K562 (cell line): Measurements from ENCODE around the gene TRIM14. TPM values are rescaled to one million over a fixed set of nuclear protein-coding genes. Genes with fewer than 3 reads are reported as not detected.

Experiments
- ATAC-seq: fragments of 200-7000 bp; cut with Tn5 transposase; 3 replicates; pipeline ENCODE4 v1.9.1; 2020; ENCODE audit warnings: moderate library complexity
- BruUV-seq: library from RNA; stranded (reverse); fragments of 400-500 nt; replicated peaks from 2 replicates; lab custom pipeline; 2021; lab: Mats Ljungman, UMichigan
- CTCF ChIA-PET: fragments of 300-600 bp; formaldehyde crosslinking; extraction: SDS; loops from one replicate; lab custom pipeline; 2021; ENCODE audit warnings: low intra/inter-chr PET ratio; lab: Yijun Ruan, JAX
- POLR2A ChIA-PET: fragments of 300-600, 350-650 bp; sonication (Branson Sonifier 250); formaldehyde crosslinking; extraction: SDS; loops from one replicate; lab custom pipeline; 2021; ENCODE audit warnings: antibody characterized with exemption, inconsistent platforms; lab: Yijun Ruan, JAX
- DNase-seq, 4 experiments: peaks; one replicate each; pipeline versions ENCODE4 v3.0.0 to v3.0.0-alpha.2; 2011 to 2018; ENCODE audit warnings: low spot score in 3 of 4, mixed read lengths in 3 of 4; ENCODE audit errors: extremely low read depth in 1 of 4
- FAIRE-seq: peaks from 2 replicates; lab custom pipeline; 2011; peaks lifted over from hg19 to GRCh38; lab: Jason Lieb, UNC
- H2AFZ ChIP-seq: 2 replicates; pipeline ENCODE4 v1.6.0; 2011; ENCODE audit warnings: low read depth, low read length, control low read depth, inconsistent platforms
- H3K27ac ChIP-seq: fragments of 200-600 bp; 3 replicates; pipeline ENCODE4 v1.8.0; 2011; ENCODE audit warnings: low read depth, mild to moderate bottlenecking, control low read depth, inconsistent platforms, low read length, moderate library complexity, mixed read lengths; ENCODE audit errors: extremely low read depth
- H3K27me3 ChIP-seq, 2 experiments: fragments of 300-600 bp in 1 of 2; 2 replicates in 1 of 2; 3 replicates in 1 of 2; pipeline versions ENCODE4 v1.6.0 to v1.8.0; 2011; ENCODE audit warnings: inconsistent platforms in 2 of 2, low read length in 2 of 2, mild to moderate bottlenecking in 1 of 2, mixed read lengths in 1 of 2, moderate library complexity in 1 of 2; ENCODE audit not compliant: control insufficient read depth in 2 of 2, insufficient read depth in 2 of 2
- H3K36me3 ChIP-seq: fragments of 300-600 bp; 3 replicates; pipeline ENCODE4 v1.8.0; 2011; ENCODE audit warnings: mild to moderate bottlenecking, low read length, inconsistent platforms; ENCODE audit not compliant: control insufficient read depth, insufficient read depth
- H3K4me1 ChIP-seq, 2 experiments: fragments of 200-600 bp in 1 of 2; replicated peaks in 1 of 2; 2 replicates in 1 of 2; 3 replicates in 1 of 2; pipeline versions ENCODE4 v1.5.1 to v1.8.0; 2011; ENCODE audit warnings: inconsistent platforms in 2 of 2, low read length in 2 of 2, mild to moderate bottlenecking in 1 of 2, mixed read lengths in 1 of 2, moderate library complexity in 1 of 2; ENCODE audit not compliant: control insufficient read depth in 2 of 2, insufficient read depth in 2 of 2
- H3K4me2 ChIP-seq: 2 replicates; pipeline ENCODE4 v1.6.1; 2011; ENCODE audit warnings: low read length, control low read depth, inconsistent platforms, mixed read lengths; ENCODE audit not compliant: insufficient read depth
- H3K4me3 ChIP-seq: fragments of 200-600 bp; sonication (generic), shearing (Covaris generic); 2 replicates; pipeline ENCODE4 v1.5.1; 2016; ENCODE audit warnings: control low read depth, inconsistent platforms
- H3K79me2 ChIP-seq: fragments of 200-600 bp; 3 replicates; pipeline ENCODE4 v1.8.0; 2011; ENCODE audit warnings: low read length, inconsistent platforms; ENCODE audit not compliant: control insufficient read depth, insufficient read depth
- H3K9ac ChIP-seq, 2 experiments: 2 replicates each; pipeline versions ENCODE4 v1.6.0 to v1.6.1; 2011; ENCODE audit warnings: low read depth in 2 of 2, low read length in 2 of 2, control low read depth in 1 of 2, inconsistent platforms in 1 of 2, mild to moderate bottlenecking in 1 of 2, mixed read lengths in 1 of 2; ENCODE audit not compliant: insufficient read depth in 1 of 2
- H3K9me1 ChIP-seq: one replicate; pipeline ENCODE4 v1.6.0; 2011; ENCODE audit warnings: inconsistent platforms, mild to moderate bottlenecking, low read length, moderate library complexity; ENCODE audit not compliant: control insufficient read depth, insufficient read depth
- H3K9me3 ChIP-seq: replicated peaks from 2 replicates; pipeline ENCODE4 v1.5.1; 2011; ENCODE audit warnings: low read depth, low read length, inconsistent platforms; ENCODE audit not compliant: control insufficient read depth, insufficient read depth
- H4K20me1 ChIP-seq: replicated peaks from 2 replicates; pipeline ENCODE4 v1.6.1; 2011; ENCODE audit warnings: low read length, inconsistent platforms, mixed read lengths; ENCODE audit not compliant: control insufficient read depth, insufficient read depth
- BMI1 ChIP-seq: fragments of 150-350 bp; IDR thresholded peaks from 2 replicates; pipeline ENCODE4 v1.6.1; 2014; ENCODE audit warnings: low read length
- BRF1 ChIP-seq: IDR thresholded peaks from 3 replicates; pipeline ENCODE4 v1.6.1; 2011; ENCODE audit warnings: borderline replicate concordance, mild to moderate bottlenecking; ENCODE audit not compliant: insufficient read length; ENCODE audit errors: extremely low read depth
- GABPA ChIP-seq: fragments of 200-800 bp; sonication (Bioruptor generic); conservative IDR thresholded peaks from 2 replicates; pipeline ENCODE4 v1.6.1; 2016; ENCODE audit warnings: low read depth, missing genetic modification characterization, missing compliant biosample characterization
- GABPB2 ChIP-seq: fragments of 250-450 bp; sonication (Bioruptor Pico); conservative IDR thresholded peaks from 2 replicates; pipeline ENCODE4 v1.5.1; 2021; ENCODE audit warnings: mild to moderate bottlenecking
- HLTF ChIP-seq: fragments of 450-650 bp; IDR thresholded peaks from 2 replicates; pipeline ENCODE4 v1.6.1; 2016
- JUNB ChIP-seq: fragments of 450-650 bp; formaldehyde crosslinking; conservative IDR thresholded peaks from 2 replicates; pipeline ENCODE4 v1.4.0; 2020; ENCODE audit warnings: mild to moderate bottlenecking
- KDM2B ChIP-seq: fragments of 250-450 bp; sonication (Bioruptor Pico); IDR thresholded peaks from 2 replicates; pipeline ENCODE4 v1.8.0; 2021; ENCODE audit warnings: mild to moderate bottlenecking, moderate library complexity
- MECOM ChIP-seq: fragments of 250-450 bp; sonication (Bioruptor Pico); IDR thresholded peaks from 2 replicates; pipeline ENCODE4 v1.8.0; 2022; ENCODE audit warnings: inconsistent platforms
- PYGO2 ChIP-seq: fragments of 450-650 bp; IDR thresholded peaks from 2 replicates; pipeline ENCODE4 v1.6.1; 2016; ENCODE audit warnings: mild to moderate bottlenecking, missing genetic modification characterization, moderate library complexity, missing compliant biosample characterization
- ZNF551 ChIP-seq: fragments of 250-450 bp; sonication (Bioruptor Pico); IDR thresholded peaks from 2 replicates; pipeline ENCODE4 v1.5.0; 2021; ENCODE audit warnings: mild to moderate bottlenecking, moderate library complexity
- WGBS: fragments of 100-300 bp; shearing (Covaris generic); methylation state at CpG from one replicate; pipeline ENCODE4 v1.1.6; 2016; ENCODE audit warnings: low coverage, mixed read lengths; ENCODE audit not compliant: insufficient coverage; ENCODE audit errors: missing lambda C conversion rate; 5-methylcytosine and 5-hydroxymethylcytosine counted together
- in situ Hi-C: fragments of 300-500 bp; cut with MboI; formaldehyde crosslinking; loops from 4 replicates; pipeline ENCODE4 v1.15.0; 2018; ENCODE audit warnings: inconsistent platforms, mixed read lengths
- intact Hi-C: fragments of 100-400 bp; cut with micrococcal nuclease; formaldehyde crosslinking; loops from 2 replicates; pipeline ENCODE4 v1.14.2; 2022
- polyA plus RNA-seq, 8 experiments: library from polyadenylated mRNA; depleted of rRNA in 4 of 8; stranded (reverse) in 5 of 8; unstranded in 3 of 8; fragments of >200 nt; fragmentation: Nextera tagmentation in 2 of 8; fragmentation: Illumina TruSeq in 1 of 8; extraction: Ambion mirVana in 2 of 8; extraction: Trizol in 1 of 8; gene quantifications; 2 replicates each; pipeline versions ENCODE4 v1.2.1 to v1.2.3, GENCODE V29; 2011 to 2014; ENCODE audit warnings: inconsistent platforms in 1 of 8, missing spikeins in 1 of 8
- total RNA-seq, 7 experiments: library from RNA; depleted of rRNA in 6 of 7; stranded (reverse); fragments of >200 nt in 6 of 7; fragmentation: Illumina TruSeq in 2 of 7; extraction: Trizol in 2 of 7; gene quantifications; 2 replicates each; pipeline versions ENCODE4 v1.2.1 to v1.2.3, GENCODE V29; 2011 to 2021; ENCODE audit warnings: low replicate concordance in 1 of 7
- TF ChIP-seq, protein P1 (sequence below): fragments of 450-650 bp; IDR thresholded peaks from 2 replicates; pipeline ENCODE4 v1.6.1; 2016; ENCODE audit warnings: low read depth, mild to moderate bottlenecking, moderate library complexity
- TF ChIP-seq, protein P2 (sequence below): sonication (generic); formaldehyde crosslinking; IDR thresholded peaks from 2 replicates; pipeline ENCODE4 v1.8.1; 2023; ENCODE audit warnings: mild to moderate bottlenecking, missing genetic modification reagents
- TF ChIP-seq, protein P3 (sequence below): fragments of 450-650 bp; IDR thresholded peaks from 2 replicates; pipeline ENCODE4 v1.6.1; 2017; ENCODE audit warnings: mild to moderate bottlenecking, moderate library complexity
- TF ChIP-seq, protein P4 (sequence below): fragments of 450-650 bp; IDR thresholded peaks from 2 replicates; pipeline ENCODE4 v1.6.1; 2017; ENCODE audit warnings: antibody characterized with exemption, mild to moderate bottlenecking

Gene TRIM14
- total and polyA plus RNA-seq, 9 of the 15 experiments (the other 6 are each of a cell fraction or from before 2014, with no cell fraction given) = 7.6 to 41.0 (median 17.9) TPM

DNA sequence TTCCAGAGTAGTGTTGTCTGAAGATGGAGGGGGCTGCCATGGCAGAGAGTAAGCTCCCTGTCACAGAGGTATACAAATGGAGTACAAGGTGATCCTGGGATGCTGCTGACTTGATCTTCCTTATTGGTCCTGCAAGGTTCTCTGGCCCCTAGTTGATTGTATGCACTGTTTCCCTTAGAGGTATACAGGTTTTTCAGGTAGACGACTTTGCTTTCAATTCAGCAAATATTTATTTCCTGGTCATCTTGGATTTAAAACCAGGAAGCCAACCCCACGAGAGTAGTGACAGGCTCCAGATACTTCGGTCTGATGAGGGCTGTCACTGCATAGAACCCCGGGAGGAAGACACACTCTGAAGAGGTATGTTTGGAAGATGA lies 16.5 kb upstream of the TRIM14 start:
- Histone ChIP-seq H3K36me3 (peaks cover 67% of the 10 kb centered on the region; the same call in 2 of the 3 replicates), H3K9me1 (no peaks in the 10 kb centered on the region), H2AFZ (no peak overlapping the region), H4K20me1 (no peaks in the 10 kb centered on the region), H3K4me3 (no peak overlapping the region), H3K27me3 (no peaks in the 10 kb centered on the region), H3K9me3 (no peaks in the 10 kb centered on the region), H3K27ac (no peak overlapping the region), H3K9ac (no peak overlapping the region), H3K4me2 (no peak overlapping the region), H3K79me2 (no peaks in the 10 kb centered on the region), H3K4me1 (no peaks in the 10 kb centered on the region; a peak in 1 of 5 replicates)
- no TSS peak for BruUV-seq
- in situ Hi-C loops (no loop called here), intact Hi-C loops (no loop called here)
- 70% methylated on average over 4 of the region's 4 CpGs for WGBS
- DNase-seq (no peak), ATAC-seq (no peak), FAIRE-seq (no peak)
- ChIA-PET POLR2A (interaction anchor here (0.6 to 1.3 kb wide), 2 partner anchors 9 to 229 kb away, joined by 3 to 4 read pairs; no protein-coding TSS in a partner anchor), CTCF (no interaction called here)
- TF ChIP-seq, protein P1, sequence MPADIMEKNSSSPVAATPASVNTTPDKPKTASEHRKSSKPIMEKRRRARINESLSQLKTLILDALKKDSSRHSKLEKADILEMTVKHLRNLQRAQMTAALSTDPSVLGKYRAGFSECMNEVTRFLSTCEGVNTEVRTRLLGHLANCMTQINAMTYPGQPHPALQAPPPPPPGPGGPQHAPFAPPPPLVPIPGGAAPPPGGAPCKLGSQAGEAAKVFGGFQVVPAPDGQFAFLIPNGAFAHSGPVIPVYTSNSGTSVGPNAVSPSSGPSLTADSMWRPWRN = no peak
- TF ChIP-seq JUNB = no peak
- no peak for TF ChIP-seq BMI1
- no peak for TF ChIP-seq HLTF
- no peak for TF ChIP-seq MECOM
- TF ChIP-seq, protein P2, sequence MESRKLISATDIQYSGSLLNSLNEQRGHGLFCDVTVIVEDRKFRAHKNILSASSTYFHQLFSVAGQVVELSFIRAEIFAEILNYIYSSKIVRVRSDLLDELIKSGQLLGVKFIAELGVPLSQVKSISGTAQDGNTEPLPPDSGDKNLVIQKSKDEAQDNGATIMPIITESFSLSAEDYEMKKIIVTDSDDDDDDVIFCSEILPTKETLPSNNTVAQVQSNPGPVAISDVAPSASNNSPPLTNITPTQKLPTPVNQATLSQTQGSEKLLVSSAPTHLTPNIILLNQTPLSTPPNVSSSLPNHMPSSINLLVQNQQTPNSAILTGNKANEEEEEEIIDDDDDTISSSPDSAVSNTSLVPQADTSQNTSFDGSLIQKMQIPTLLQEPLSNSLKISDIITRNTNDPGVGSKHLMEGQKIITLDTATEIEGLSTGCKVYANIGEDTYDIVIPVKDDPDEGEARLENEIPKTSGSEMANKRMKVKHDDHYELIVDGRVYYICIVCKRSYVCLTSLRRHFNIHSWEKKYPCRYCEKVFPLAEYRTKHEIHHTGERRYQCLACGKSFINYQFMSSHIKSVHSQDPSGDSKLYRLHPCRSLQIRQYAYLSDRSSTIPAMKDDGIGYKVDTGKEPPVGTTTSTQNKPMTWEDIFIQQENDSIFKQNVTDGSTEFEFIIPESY (CRISPR knock-in tag) = no peak
- no peak for TF ChIP-seq ZNF551 (CRISPR knock-in tag)
- TF ChIP-seq, protein P3, sequence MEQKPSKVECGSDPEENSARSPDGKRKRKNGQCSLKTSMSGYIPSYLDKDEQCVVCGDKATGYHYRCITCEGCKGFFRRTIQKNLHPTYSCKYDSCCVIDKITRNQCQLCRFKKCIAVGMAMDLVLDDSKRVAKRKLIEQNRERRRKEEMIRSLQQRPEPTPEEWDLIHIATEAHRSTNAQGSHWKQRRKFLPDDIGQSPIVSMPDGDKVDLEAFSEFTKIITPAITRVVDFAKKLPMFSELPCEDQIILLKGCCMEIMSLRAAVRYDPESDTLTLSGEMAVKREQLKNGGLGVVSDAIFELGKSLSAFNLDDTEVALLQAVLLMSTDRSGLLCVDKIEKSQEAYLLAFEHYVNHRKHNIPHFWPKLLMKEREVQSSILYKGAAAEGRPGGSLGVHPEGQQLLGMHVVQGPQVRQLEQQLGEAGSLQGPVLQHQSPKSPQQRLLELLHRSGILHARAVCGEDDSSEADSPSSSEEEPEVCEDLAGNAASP = no peak
- TF ChIP-seq, protein P4, sequence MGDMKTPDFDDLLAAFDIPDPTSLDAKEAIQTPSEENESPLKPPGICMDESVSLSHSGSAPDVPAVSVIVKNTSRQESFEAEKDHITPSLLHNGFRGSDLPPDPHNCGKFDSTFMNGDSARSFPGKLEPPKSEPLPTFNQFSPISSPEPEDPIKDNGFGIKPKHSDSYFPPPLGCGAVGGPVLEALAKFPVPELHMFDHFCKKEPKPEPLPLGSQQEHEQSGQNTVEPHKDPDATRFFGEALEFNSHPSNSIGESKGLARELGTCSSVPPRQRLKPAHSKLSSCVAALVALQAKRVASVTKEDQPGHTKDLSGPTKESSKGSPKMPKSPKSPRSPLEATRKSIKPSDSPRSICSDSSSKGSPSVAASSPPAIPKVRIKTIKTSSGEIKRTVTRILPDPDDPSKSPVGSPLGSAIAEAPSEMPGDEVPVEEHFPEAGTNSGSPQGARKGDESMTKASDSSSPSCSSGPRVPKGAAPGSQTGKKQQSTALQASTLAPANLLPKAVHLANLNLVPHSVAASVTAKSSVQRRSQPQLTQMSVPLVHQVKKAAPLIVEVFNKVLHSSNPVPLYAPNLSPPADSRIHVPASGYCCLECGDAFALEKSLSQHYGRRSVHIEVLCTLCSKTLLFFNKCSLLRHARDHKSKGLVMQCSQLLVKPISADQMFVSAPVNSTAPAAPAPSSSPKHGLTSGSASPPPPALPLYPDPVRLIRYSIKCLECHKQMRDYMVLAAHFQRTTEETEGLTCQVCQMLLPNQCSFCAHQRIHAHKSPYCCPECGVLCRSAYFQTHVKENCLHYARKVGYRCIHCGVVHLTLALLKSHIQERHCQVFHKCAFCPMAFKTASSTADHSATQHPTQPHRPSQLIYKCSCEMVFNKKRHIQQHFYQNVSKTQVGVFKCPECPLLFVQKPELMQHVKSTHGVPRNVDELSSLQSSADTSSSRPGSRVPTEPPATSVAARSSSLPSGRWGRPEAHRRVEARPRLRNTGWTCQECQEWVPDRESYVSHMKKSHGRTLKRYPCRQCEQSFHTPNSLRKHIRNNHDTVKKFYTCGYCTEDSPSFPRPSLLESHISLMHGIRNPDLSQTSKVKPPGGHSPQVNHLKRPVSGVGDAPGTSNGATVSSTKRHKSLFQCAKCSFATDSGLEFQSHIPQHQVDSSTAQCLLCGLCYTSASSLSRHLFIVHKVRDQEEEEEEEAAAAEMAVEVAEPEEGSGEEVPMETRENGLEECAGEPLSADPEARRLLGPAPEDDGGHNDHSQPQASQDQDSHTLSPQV = no peak
- no peak for TF ChIP-seq PYGO2 (tag)
- TF ChIP-seq KDM2B (CRISPR knock-in tag) = no peak
- TF ChIP-seq GABPA (tag) = no peak
- no peak for TF ChIP-seq BRF1
- TF ChIP-seq GABPB2 (CRISPR knock-in tag) = no peak
